VCaP (cell line): Measurements from ENCODE around the gene DNM3.
"Not testable (repeated sequence)": the region's sequence is repeated elsewhere in the genome, so short reads cannot be mapped to it uniquely, and the experiment has no call there.

ENCODE experiments used
- H3K27ac ChIP-seq: fragments of 450-650 bp; 2 replicates; pipeline ENCODE4 v1.5.1; 2017
- TF ChIP-seq, protein P1 (sequence below): fragments of 450-650 bp; conservative IDR thresholded peaks from 2 replicates; pipeline ENCODE4 v1.5.1; 2017; ENCODE audit warnings: mild to moderate bottlenecking, moderate library complexity

The DNM3 gene

DNA sequence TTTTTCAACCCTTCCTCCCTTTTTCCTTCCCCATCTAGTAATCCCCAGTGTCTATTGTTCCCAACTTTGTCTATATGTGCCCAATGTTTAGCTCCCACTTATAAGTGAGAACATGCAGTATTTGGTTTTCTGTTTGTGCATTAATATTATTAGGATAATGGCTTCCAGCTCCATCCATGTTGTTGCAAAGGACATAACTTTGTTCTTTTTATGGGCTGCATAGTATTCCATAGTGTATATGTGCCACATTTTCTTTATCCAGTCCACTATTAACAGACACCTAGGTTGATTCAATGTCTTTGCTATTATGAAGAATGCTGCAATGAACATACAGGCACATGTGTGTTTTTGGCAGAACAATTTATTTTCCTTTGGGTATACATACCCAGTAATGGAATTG lies 458.2 kb downstream of the DNM3 start:
- no peak overlapping the region for H3K27ac ChIP-seq
- TF ChIP-seq, protein P1, sequence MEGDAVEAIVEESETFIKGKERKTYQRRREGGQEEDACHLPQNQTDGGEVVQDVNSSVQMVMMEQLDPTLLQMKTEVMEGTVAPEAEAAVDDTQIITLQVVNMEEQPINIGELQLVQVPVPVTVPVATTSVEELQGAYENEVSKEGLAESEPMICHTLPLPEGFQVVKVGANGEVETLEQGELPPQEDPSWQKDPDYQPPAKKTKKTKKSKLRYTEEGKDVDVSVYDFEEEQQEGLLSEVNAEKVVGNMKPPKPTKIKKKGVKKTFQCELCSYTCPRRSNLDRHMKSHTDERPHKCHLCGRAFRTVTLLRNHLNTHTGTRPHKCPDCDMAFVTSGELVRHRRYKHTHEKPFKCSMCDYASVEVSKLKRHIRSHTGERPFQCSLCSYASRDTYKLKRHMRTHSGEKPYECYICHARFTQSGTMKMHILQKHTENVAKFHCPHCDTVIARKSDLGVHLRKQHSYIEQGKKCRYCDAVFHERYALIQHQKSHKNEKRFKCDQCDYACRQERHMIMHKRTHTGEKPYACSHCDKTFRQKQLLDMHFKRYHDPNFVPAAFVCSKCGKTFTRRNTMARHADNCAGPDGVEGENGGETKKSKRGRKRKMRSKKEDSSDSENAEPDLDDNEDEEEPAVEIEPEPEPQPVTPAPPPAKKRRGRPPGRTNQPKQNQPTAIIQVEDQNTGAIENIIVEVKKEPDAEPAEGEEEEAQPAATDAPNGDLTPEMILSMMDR, result no peak

GRCh38 chr1:172307508-172307907 lies 466.2 kb downstream of the DNM3 start:
- H3K27ac ChIP-seq, result not testable (repeated sequence)

- TF ChIP-seq, protein P1, result no peak
- H3K27ac ChIP-seq, result no peak overlapping the region
Observed at GRCh38 chr1:172308142-172308541, 466.8 kb downstream of the DNM3 start.

DNA sequence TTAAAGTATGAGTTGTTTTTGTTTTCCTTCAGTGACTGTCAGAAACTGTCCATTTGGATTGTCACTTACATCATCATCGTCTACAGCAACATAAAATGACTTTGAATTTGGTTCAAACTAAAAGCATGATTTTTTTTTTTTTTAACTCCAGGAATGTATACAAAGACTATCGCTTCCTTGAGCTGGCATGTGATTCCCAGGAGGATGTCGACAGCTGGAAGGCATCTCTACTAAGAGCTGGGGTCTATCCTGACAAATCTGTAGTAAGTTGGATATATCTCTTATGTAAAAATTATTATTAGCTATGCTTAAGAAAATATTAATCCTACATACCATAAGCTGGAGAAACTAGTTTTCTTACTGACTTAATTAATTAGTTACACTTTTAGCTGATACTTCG lies 467.3 kb downstream of the DNM3 start:
- TF ChIP-seq, protein P1, result no peak
- H3K27ac ChIP-seq, result no peak overlapping the region

GRCh38 chr1:172320733-172321132 lies 479.4 kb downstream of the DNM3 start:
- no peak overlapping the region for H3K27ac ChIP-seq
- TF ChIP-seq, protein P1, result no peak

DNA sequence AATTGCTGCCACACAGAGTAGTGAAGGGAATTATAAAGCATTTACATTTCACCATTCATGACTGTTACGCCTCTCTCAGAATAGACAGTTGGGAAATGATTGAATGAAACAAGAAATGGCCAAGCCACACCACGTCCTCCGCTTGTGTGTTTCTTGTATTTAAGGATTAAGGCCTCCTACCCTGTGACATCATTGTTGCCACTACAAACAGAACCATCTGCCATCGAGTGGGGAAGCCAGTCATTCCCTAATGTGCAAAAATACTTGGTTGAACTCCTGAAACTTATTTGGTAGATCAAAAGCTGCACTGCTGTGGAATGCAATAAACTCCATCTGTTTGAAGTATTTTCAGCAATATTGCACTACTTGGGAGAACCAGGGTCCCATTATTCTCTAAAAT lies 480.2 kb downstream of the DNM3 start:
- TF ChIP-seq, protein P1, result no peak
- no peak overlapping the region for H3K27ac ChIP-seq

- H3K27ac ChIP-seq, result peak overlapping the region; percentile 14; the same call in 1 of the 2 replicates
- TF ChIP-seq, protein P1, result no peak
Observed at GRCh38 chr1:172322219-172323061, 481.1 kb downstream of the DNM3 start.

GRCh38 chr1:172323686-172324085 lies 482.4 kb downstream of the DNM3 start:
- H3K27ac ChIP-seq, result no peak overlapping the region
- TF ChIP-seq, protein P1, result no peak
